GM11168 (cell line): ENCODE data around the gene POLRMT.

ENCODE experiments used
- in situ Hi-C: fragments of 300-500 bp; cut with MboI; formaldehyde crosslinking; loops from one replicate; pipeline ENCODE4 v1.12.0; 2022; ENCODE audit warnings: low sequenced_read_pairs; ENCODE audit not compliant: unreplicated experiment

The POLRMT gene

DNA sequence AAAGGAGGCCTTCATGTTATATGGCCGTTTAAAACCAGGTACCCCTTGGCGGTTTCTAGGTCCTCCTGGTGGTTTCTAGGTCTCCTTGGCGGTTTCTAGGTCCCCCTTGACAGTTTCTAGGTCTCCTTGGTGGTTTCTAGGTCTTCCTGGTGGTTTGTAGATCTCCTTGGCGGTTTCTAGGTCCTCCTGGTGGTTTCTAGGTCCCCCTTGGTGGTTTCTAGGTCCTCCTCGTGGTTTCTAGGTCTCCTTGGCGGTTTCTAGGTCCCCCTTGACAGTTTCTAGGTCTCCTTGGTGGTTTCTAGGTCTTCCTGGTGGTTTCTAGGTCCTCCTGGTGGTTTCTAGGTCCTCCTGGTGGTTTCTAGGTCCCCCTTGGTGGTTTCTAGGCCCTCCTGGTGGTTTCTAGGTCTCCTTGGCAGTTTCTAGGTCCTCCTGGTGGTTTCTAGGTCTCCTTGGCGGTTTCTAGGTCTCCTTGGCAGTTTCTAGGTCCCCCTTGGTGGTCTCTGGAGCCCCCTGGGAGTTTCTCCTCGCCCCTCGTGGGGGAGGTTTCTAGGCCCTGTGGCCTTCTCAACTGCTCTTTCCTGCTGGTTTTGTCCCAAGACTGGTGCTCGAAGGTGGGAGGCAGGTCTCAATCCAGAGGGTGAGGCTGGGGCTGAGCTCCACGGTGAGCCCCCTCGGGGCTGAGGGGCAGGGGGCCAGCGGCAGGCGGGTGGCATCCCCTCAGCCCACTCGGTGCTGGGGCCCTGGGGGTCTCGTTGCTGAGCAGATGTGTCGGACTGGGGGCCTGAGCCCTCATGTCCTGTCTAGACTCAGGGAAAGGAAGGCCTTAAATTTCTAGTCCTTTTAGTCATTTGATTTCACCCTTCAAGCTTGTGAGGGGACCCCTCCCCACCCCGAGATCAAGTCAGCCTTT is 35.7 kb downstream of the POLRMT start:
- in situ Hi-C loops = loop anchor here (25.0 kb wide), 1 partner anchor 140 kb away; no protein-coding TSS in a partner anchor

DNA sequence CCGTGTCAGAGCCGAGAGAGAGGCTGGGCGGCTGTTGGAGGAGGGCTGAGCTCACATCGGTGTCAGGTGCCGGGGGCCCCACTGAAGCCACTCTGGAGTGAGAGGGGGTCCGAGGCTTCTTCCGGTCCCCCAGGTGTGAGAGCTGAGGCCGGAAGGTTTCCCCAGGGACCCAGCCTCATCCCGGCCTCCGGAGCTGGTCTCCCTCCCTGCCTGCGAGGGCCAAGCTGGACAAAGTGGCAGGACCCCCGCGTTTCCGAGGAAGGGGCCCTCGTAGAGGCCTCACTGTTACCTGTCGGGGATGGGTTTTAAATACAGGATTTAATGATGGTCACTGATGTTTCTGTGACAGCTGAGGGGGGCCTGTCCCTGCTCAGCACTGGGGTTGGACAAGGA is 37.1 kb downstream of the POLRMT start:
- in situ Hi-C loops = loop anchor here (25.0 kb wide), 1 partner anchor 141 kb away; no protein-coding TSS in a partner anchor

DNA sequence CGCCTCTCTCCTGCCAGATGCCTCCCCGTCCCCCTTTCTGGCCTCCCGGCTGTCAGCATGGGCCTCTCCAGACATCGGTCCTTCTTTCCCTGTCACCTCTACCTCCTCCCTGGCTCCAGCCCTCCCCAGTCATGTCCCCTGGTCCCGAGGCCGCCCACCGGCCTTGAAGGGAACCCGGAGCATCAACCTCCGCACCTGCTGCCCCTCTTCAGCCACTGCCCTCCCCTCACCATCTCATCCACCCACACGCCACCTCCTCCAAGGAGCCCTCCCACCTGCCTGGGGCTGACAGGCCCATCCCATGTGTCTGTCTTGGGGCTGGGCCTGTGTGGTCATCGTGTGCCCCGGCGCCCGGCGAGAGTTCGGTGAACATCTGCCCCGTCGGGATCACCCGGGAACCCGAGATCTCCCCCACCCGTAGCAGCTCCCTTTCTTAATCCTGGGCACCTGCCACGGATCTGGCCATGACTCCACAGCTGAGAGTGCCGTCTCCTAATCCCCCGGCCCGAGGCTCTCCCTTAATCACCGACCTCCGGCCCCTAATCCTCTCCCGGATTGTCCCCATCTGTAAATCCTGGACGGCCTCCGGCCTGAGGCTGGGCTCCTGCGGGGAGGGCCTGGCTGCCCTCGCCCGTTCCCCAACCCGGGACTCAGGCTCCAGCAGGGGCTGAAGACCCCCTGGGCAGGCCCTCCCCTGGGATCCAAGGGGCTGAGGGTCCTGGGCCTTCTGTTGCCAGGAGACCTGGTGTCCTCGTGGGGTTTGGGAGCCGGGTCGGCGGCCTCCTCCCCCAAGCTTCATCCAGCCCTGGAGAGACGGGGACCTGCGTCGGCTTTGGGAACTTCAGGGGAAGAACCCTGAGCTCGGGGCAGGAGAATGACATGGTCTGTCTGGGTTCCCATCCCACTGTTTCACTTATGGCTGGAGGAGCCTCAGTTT is 37.7 kb downstream of the POLRMT start:
- in situ Hi-C loops = loop anchor here (25.0 kb wide), 1 partner anchor 142 kb away; no protein-coding TSS in a partner anchor

DNA sequence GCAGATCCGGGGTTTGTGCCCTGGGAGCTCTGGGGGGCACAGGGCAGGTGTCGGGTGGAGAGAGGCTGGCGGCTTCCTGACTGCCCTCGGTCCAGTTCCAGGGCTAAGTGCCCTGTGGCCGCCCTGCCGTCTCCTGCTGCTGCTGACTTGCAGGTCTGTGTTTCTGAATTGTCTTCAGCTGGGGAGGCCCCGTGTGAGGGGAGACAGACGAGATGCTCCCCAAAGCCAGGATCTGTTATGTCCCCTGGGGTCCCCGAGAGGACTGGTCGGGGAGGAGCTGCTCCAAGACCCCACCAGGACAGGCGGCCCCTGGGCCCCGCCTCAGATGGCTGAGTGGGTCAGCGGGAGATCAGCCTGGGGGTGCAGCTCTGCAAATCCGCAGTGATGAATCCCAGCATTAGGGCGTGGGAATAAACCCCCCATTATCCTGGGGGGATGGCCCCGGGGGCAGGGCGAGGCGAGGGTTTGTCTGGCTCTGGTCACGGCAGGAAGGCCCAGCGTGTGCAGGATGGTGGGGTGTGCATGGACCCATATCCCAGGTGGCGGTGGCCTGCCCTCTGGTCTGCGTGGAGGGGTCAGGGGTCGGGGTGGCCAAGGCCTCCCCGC is 39.0 kb downstream of the POLRMT start:
- in situ Hi-C loops = loop anchor here (25.0 kb wide), 1 partner anchor 143 kb away; no protein-coding TSS in a partner anchor

DNA sequence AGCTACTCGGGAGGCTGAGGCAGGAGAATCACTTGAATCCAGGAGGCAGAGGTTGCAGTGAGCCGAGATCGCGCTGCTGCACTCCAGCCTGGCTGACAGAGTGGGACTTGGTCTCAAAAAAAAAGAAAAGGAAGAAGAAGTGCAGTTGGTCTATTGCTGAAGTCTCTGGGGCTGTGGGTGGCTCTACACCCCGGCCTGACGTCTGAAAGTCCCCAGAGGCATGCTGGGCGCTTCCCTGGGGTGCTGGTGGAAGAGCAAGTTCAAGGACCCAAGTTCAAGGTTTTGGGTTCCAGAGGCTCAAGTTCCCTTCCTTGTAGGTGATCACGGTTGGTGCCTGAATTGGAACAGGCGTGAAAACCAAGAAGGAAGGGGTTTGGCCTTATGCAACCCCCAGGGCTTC is 39.8 kb downstream of the POLRMT start:
- in situ Hi-C loops = loop anchor here (25.0 kb wide), 1 partner anchor 144 kb away; no protein-coding TSS in a partner anchor

DNA sequence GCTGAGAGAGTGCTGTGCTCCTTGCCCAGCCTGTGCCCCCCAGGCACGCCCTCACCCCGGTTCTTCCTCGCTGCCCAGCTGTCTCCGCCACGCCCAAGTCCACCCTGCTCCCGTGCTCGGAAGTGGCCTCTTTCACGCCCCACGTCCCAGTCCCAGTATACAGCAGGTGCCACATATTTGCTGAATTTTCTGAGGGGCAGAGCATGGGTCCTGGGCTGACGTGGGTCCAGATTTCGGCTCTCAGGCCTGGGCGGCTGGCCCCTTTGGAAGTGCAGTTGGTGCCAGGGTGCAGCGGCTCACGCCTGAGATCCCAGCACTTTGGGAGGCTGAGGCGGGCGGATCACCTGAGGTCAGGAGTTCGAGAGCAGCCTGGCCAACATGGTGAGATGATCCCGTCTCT is 40.3 kb downstream of the POLRMT start:
- in situ Hi-C loops = loop anchor here (25.0 kb wide), 1 partner anchor 144 kb away; no protein-coding TSS in a partner anchor

DNA sequence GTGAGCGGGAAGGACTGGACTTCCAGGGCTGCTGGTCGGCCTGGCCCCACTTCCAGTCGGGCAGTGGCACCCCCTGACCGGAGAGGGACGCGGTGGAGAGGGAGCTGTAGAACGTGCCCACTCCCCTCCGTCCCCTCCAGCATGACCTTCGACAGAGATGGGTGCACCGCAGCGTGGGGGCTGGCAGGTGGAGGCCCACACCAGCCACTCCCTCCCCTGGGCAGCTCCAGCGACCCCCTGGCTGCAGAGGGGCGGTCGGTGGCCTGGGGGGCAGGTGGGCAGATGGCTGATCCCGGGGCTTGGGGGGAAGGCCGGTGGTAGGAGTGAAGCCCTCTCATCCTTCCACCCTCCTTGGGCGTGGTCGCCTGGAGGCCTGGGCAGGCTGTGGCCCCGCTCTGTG is 41.2 kb downstream of the POLRMT start:
- in situ Hi-C loops = loop anchor here (25.0 kb wide), 1 partner anchor 145 kb away; no protein-coding TSS in a partner anchor

DNA sequence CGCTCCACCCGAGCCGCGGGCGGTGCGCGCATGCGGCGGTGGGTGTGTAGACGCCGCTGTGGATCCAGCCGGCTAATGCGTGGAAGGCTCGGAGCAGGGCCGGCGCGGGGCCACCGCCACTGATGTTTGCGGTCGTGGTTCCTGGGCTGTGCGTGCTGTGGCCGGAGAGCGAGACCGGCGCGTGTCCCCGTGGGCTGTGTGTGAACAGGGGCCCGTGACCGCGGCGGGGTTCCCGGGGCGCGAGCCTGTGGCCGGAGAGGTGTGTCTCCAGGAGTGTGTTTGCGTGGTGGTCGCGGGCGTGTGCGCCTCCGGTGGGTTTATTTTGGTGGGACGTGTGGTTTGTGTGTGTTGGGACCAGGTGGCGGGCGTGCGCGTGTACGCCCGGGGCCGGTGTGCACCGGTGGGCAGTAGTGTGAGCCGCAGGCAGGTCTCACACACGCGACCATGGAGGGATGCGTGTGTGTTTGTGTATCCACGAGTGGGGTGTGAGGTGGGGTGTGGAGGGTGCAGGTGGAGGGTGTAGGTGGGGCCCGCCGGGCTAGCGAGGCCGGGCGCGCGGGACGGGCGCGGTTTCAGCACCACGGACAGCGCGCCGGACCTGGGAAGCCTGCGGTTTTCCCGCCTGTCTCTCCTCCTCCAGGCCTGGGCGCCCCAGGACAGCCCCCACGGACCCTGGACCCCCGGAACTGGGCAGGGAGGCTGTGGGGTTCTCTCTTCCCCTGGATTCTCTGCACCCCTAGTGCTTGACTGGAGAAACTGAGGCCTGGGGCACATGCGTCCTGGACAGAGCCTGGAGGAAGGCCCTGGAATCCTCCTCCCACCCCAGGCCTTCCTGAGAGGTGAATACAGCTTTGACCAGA is 42.0 kb downstream of the POLRMT start:
- in situ Hi-C loops = loop anchor here (25.0 kb wide), 1 partner anchor 146 kb away; no protein-coding TSS in a partner anchor

DNA sequence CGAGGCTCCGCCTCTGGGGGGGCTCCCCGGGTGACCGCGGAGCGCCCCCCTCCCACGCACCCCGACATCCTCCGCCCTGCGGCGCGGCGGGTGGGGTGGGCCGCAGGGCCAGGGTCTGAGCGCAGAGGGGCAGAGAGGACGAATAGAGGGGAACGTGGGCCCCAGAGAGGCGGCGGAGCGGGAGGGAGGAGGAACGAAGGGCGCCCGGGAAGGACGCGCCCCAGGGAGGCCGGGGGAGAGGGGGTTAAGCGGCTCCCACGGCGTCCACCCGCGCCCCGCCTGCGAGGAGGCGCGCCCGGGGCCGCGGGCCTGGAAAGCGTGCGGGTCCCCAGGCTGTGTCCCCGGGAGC is 42.6 kb downstream of the POLRMT start:
- in situ Hi-C loops = loop anchor here (25.0 kb wide), 1 partner anchor 147 kb away; no protein-coding TSS in a partner anchor

DNA sequence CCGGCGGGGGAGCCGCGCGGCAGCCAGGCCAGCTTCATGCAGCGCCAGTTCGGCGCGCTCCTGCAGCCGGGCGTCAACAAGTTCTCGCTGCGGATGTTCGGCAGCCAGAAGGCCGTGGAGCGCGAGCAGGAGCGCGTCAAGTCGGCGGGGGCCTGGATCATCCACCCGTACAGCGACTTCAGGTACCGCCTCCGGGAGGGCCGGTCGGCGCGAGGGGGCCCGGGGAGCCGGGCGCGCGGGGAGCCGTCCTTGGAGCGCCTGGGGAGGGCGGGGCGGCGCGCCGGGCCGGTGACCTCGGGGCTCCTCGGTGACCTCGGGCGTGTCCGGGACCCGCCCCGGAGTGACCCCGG is 43.0 kb downstream of the POLRMT start:
- in situ Hi-C loops = loop anchor here (25.0 kb wide), 1 partner anchor 147 kb away; no protein-coding TSS in a partner anchor

DNA sequence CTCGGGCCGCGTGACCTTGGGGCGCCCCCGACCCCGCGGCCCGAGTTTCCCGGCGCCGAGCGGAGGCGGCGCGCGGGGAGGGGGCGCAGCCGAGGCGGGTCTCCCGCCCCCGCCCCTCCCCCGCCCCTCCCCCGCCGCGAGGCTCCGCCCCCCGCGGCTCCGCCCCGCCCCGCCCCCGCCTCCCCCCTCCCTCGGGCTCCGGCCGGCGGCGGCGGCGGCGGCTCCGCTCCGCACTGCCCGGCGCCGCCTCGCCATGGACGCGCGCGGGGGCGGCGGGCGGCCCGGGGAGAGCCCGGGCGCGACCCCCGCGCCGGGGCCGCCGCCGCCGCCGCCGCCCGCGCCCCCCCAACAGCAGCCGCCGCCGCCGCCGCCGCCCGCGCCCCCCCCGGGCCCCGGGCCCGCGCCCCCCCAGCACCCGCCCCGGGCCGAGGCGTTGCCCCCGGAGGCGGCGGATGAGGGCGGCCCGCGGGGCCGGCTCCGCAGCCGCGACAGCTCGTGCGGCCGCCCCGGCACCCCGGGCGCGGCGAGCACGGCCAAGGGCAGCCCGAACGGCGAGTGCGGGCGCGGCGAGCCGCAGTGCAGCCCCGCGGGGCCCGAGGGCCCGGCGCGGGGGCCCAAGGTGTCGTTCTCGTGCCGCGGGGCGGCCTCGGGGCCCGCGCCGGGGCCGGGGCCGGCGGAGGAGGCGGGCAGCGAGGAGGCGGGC is 43.5 kb downstream of the POLRMT start, which contains the start of gene HCN2:
Gene HCN2, plus strand, starts transcription at position 189 of the 703 bp plus-strand sequence. Its CDS starts 65 bp downstream, at position 254.
- in situ Hi-C loops = loop anchor here (25.0 kb wide), 1 partner anchor 147 kb away; no protein-coding TSS in a partner anchor

DNA sequence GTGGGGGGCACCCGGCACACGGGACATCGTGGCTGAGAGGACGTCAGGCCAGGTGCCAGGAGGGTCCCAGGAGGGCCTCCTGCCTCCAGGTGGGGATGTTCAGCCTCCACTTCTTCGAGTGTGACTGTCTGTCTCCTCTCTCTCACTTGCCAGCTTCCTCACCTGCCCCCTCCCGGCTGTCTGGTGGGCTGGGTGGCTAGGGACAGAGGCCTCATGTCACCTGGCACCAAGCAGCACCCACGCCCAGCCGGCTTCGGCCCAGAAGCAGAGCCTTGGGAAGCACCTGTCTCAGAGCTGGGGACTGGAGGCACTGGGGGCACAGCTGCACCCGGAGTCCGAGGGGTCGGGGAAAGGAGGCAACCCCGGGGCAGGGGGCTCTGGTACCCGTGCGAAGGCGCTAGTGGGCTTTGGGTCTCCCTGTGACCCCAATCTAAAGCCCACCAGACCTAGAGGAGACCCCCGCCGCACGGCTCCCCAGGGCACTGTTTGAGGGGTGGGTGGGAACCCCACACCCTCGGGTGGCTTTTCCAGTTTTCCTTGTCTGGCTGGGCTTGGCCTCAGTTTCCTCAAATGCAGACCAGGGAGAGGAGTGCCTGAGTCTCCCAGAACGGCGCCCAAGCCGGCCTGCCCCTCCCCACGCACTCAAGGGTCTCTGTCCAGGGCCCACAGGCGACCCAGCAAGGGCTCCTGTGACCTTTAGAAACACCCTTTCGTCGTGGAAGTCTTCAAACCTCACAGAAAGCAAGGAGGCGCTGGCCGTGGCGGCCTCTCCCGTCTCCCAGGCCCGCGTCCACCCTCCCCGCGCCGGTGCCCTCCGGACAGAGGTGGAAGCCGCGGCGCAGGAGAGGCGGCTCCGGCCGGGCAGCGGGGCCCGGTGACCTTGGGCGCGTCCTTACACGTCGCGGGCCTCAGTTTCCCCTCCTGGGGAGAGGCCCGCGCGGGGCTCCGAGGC is 44.3 kb downstream of the POLRMT start:
- in situ Hi-C loops = loop anchor here (25.0 kb wide), 1 partner anchor 148 kb away; no protein-coding TSS in a partner anchor

DNA sequence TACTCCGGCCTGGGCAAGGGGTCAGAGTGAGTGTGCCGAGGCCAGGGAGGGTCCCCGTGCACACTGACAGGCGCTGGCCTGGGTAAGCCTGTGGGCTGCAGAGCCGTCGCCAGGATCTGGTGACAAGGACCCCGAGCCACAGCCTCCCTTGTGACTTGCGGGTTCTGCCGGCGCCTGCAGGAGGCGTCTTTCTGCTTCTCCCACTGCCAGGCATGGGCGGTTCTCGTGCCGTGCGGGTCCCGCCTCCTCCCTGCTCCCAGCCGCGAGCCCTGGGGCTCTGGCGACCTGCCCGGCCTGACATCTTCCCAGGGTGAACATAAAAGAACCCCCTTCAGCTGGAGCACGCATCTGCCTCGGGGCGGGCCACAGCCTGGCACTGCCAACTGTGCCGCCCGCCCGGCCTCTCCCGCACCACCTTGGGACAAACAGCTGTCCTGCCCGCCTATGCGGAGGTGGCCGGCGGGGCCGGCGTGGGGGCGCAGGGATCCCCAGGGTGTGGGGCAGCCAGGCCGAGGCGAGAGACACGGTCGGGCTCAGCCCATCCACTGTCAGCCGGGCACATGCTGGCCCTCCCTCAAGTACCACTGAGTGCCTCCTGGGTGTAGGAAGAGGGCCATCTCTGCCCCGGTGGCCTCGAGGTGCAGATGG is 45.1 kb downstream of the POLRMT start:
- in situ Hi-C loops = loop anchor here (25.0 kb wide), 1 partner anchor 149 kb away; no protein-coding TSS in a partner anchor

DNA sequence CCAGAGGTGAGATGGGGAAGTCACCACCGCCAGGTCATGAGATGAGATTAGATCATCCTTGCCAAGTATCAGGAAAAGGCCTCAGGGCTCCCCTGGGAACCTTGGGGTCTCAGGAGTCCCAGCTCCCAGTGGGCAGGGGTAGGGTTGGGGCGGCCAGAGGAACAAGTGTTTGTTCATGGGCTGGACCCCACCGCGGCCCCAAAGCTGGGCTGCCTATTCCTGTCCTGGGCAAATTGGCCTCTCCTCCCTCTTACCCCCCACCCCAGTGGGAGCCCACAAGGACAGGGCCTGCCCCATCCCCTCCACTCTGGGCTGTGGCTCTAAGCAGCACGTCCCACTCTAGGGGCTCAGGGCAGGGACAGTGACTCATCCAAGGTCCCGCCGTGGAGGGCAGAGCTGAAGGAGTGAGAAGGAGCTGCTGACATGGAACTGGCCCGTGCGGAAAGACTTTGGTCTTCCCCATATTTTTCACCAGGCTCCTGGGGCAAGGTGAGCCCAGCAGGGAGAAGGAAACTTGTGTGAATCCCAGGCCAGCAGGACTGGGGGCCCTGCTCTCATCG is 47.7 kb downstream of the POLRMT start:
- in situ Hi-C loops = loop anchor here (25.0 kb wide), 1 partner anchor 152 kb away; no protein-coding TSS in a partner anchor

DNA sequence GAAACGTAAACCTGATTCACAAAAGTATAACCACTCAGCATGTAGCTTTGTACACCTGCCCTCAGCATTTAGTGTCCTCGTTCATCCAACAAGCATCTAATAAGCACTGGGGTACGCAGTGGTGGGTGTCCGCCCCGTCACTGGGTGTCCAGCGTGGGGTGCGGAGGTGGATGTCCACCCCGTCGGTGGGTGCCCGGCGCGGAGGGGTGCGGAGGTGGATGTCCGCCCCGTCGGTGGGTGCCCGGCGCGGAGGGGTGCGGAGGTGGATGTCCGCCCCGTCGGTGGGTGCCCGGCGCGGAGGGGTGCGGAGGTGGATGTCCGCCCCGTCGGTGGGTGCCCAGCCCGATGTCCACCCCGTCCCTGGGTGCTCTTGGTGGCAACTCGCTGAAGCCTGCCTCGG is 48.2 kb downstream of the POLRMT start:
- in situ Hi-C loops = loop anchor here (25.0 kb wide), 1 partner anchor 152 kb away; no protein-coding TSS in a partner anchor
